ENCODE data around the gene SUPT3H. TPM values are rescaled to one million over a fixed set of nuclear protein-coding genes. Genes with fewer than 3 reads are reported as not detected.
A peak's percentile ranks its signal among the peaks of the same experiment; 100 is the strongest.

Gene SUPT3H
- total and polyA plus RNA-seq, 12 donors: 2.1 to 6.2 (median 3.5) TPM

GRCh38 chr6:44859901-44860410, 517.8 kb downstream of the SUPT3H start:
- H3K27me3 ChIP-seq: no peaks in the 10 kb centered on the region
- H3K9me3 ChIP-seq: peaks cover 0 to 3% (median 0%) of the 10 kb centered on the region in 11 donors
- TF ChIP-seq, protein P1, sequence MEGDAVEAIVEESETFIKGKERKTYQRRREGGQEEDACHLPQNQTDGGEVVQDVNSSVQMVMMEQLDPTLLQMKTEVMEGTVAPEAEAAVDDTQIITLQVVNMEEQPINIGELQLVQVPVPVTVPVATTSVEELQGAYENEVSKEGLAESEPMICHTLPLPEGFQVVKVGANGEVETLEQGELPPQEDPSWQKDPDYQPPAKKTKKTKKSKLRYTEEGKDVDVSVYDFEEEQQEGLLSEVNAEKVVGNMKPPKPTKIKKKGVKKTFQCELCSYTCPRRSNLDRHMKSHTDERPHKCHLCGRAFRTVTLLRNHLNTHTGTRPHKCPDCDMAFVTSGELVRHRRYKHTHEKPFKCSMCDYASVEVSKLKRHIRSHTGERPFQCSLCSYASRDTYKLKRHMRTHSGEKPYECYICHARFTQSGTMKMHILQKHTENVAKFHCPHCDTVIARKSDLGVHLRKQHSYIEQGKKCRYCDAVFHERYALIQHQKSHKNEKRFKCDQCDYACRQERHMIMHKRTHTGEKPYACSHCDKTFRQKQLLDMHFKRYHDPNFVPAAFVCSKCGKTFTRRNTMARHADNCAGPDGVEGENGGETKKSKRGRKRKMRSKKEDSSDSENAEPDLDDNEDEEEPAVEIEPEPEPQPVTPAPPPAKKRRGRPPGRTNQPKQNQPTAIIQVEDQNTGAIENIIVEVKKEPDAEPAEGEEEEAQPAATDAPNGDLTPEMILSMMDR (IDR thresholded peaks at IDR 0.05): no peak
- H3K4me1 ChIP-seq: peaks cover 0 to 23% (median 10%) of the 10 kb centered on the region in 9 donors
- no peaks in the 10 kb centered on the region for H3K36me3 ChIP-seq
- H3K27ac ChIP-seq: no peak overlapping the region
- no peak for DNase-seq
- intact Hi-C loops (cut with DNase I): no loop called here
- 59 to 75% methylated on average over 2 of the region's 2 CpGs for WGBS, 2 donors
- H3K4me3 ChIP-seq: no peak overlapping the region
- no peak for ATAC-seq

DNA sequence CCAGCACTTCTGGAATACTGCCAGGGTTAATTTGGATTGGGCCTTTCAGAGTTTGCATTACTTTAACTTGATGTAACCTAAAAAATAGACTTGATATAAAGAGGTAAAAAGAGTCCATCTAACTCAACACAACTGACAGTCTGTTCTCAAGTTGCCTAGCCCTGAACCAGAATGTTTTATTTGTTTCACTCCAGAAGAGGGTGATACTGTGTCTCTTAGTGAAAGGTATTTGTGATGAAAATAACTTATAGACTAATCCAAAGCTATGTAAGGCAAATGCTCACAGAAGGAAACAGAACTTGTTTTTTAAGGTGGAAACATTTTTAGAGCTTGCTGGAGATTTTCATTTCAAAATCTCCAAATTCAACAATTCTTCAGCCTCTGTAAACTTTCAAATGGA, 518.7 kb downstream of the SUPT3H start:
- ATAC-seq: peak in 1 of 8 donors; percentile 44
- Histone ChIP-seq H3K27ac (no peak overlapping the region), H3K4me3 (no peak overlapping the region), H3K9me3 (no peaks in the 10 kb centered on the region), H3K27me3 (no peaks in the 10 kb centered on the region), H3K36me3 (no peaks in the 10 kb centered on the region), H3K4me1 (peaks cover 0 to 23% (median 10%) of the 10 kb centered on the region in 9 donors)
- intact Hi-C loops (cut with DNase I): no loop called here
- DNase-seq: no peak
- TF ChIP-seq, protein P1 (IDR thresholded peaks at IDR 0.05): peak in 2 of 9 donors; percentile 24 to 29

- Histone ChIP-seq H3K4me3 (no peak overlapping the region), H3K4me1 (peaks cover 0 to 23% (median 10%) of the 10 kb centered on the region in 9 donors), H3K9me3 (no peaks in the 10 kb centered on the region), H3K36me3 (no peaks in the 10 kb centered on the region), H3K27me3 (no peaks in the 10 kb centered on the region), H3K27ac (no peak overlapping the region)
- WGBS, 2 donors: 59 to 81% methylated on average over 3 of the region's 3 CpGs
- intact Hi-C loops (cut with DNase I): no loop called here
- no peak for ATAC-seq
- DNase-seq: no peak
- TF ChIP-seq, protein P1 (IDR thresholded peaks at IDR 0.05): no peak
Observed at GRCh38 chr6:44856479-44856878, 521.3 kb downstream of the SUPT3H start.

DNA sequence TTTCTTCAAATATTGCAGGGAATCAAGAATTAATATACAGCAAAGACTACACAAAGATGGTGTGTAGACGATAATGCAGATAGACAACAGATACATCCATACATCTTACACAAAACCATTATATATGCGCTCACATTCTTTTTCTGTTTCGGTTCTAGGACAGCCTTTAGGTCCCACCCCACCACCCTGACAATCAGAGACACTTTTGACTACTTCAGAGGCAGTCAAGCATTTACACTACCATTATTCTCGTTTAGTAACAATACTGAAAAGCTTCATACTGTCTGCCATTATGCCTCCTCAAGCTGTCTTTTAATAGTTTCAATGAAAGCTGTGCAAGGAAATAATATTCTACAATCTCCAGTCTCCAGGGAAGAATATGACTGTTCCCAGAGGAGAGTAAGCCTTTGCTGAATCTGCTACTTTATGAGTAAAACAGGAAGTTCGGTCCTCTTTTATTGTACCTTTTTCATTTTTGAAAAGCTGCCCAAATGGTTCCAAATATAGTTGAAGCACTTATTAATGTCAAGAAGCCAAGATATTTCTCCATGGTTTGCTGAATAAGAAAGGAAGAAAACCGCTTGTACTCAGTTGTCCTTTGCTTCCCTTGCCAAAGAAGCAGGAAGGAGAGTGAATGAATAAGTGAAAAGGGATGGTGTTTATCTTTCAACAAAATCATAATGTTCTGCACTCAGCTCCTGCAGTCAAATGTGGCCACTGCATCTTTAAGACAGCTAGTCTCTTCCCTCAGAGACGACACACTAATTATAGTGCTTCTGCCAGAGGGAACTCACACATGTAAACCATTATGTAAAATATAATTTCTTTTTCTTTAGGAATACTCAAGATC, 521.9 kb downstream of the SUPT3H start:
- Histone ChIP-seq H3K4me1 (peaks cover 0 to 23% (median 10%) of the 10 kb centered on the region in 9 donors), H3K36me3 (no peaks in the 10 kb centered on the region), H3K27ac (no peak overlapping the region), H3K4me3 (no peak overlapping the region), H3K27me3 (no peaks in the 10 kb centered on the region), H3K9me3 (no peaks in the 10 kb centered on the region)
- no peak for DNase-seq
- WGBS, 2 donors: 38 to 61% methylated on average over 7 of the region's 7 CpGs
- TF ChIP-seq, protein P1 (IDR thresholded peaks at IDR 0.05): no peak
- ATAC-seq: peak in 5 of 8 donors; percentile 13 to 39 (median 23)
- intact Hi-C loops (cut with DNase I): no loop called here

Measured in heart right ventricle (tissue), 16 donors.